HG03159 (cell line): ENCODE measurements around the gene PPP1R14D.

ENCODE experiments used
- ATAC-seq: cut with Tn5 transposase; IDR thresholded peaks from one replicate; pipeline ENCODE4 v1.9.1; 2021; ENCODE audit warnings: mild to moderate bottlenecking, moderate library complexity; ENCODE audit not compliant: unreplicated experiment

Gene PPP1R14D

GRCh38 chr15:40787991-40788390 is 40.5 kb downstream of the PPP1R14D start:
- no peak for ATAC-seq

GRCh38 chr15:40787344-40787841 is 41.1 kb downstream of the PPP1R14D start:
- no peak for ATAC-seq

GRCh38 chr15:40785814-40786213 is 42.7 kb downstream of the PPP1R14D start:
- no peak for ATAC-seq

GRCh38 chr15:40785164-40785563 is 43.3 kb downstream of the PPP1R14D start:
- ATAC-seq = no peak

GRCh38 chr15:40782609-40783227 is 45.8 kb downstream of the PPP1R14D start:
- no peak for ATAC-seq

GRCh38 chr15:40776537-40777141 is 51.9 kb downstream of the PPP1R14D start:
- ATAC-seq = no peak

GRCh38 chr15:40775740-40776536 is 52.6 kb downstream of the PPP1R14D start:
- no peak for ATAC-seq

- no peak for ATAC-seq
These were observed 53.5 kb downstream of the PPP1R14D start for GRCh38 chr15:40775007-40775406.

GRCh38 chr15:40773902-40774301 is 54.6 kb downstream of the PPP1R14D start:
- ATAC-seq = no peak

- no peak for ATAC-seq
These were observed 55.0 kb downstream of the PPP1R14D start for GRCh38 chr15:40773496-40773895.

- no peak for ATAC-seq
These were observed 56.5 kb downstream of the PPP1R14D start for GRCh38 chr15:40772014-40772413.

- ATAC-seq = no peak
These were observed 57.3 kb downstream of the PPP1R14D start for GRCh38 chr15:40771242-40771641.

- ATAC-seq = no peak
These were observed 58.3 kb downstream of the PPP1R14D start for GRCh38 chr15:40770147-40770721.

GRCh38 chr15:40769274-40770146 is 59.0 kb downstream of the PPP1R14D start, which contains the start of gene C15orf62:
Gene C15orf62 (plus strand): TSS chr15:40769980. CDS start chr15:40770496, 516 bp downstream.
- no peak for ATAC-seq

GRCh38 chr15:40768521-40769273 is 59.8 kb downstream of the PPP1R14D start:
- no peak for ATAC-seq

- ATAC-seq = no peak
These were observed 60.5 kb downstream of the PPP1R14D start for GRCh38 chr15:40767838-40768500.

GRCh38 chr15:40766906-40767837 is 61.3 kb downstream of the PPP1R14D start:
- ATAC-seq = no peak

GRCh38 chr15:40766194-40766815 is 62.2 kb downstream of the PPP1R14D start:
- ATAC-seq = no peak
